ENCODE measurements around the gene BAIAP2L2. TPM values are rescaled to one million over a fixed set of nuclear protein-coding genes. Genes with fewer than 3 reads are reported as not detected.

Gene BAIAP2L2
- total RNA-seq, 2 experiments from 2014 or later = 0.55 to 0.63 TPM

DNA sequence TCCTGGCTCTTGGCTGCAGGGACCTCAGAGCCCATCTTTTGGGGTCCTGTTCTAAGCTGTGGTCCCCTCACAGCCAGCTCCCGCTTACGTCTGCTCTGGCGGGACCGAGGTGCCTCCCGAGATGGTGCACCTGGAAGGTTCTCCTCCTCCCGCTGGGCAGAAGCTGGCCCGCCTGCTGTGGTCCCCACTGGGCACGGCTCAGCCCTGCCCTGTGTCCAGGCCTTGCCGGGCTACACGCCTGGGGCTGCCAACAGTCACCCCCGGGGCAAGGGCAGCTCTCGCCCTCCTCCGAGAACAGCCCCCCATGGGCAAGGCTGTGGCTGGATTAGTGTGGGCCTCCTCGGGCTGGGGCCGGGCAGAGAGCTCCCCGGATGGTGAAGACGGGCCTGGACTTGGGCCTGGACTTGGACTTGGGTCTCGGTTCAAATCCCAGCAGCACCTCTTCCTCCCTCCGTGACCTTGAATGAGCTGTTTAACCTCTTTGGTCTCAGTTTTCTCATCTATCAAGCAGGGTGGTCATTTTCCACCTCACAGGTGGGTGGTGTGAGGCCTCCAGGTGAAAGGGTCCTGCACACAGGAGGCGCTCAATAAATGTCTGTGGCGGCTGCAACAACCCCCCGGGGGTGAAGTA, 998 bp downstream of the BAIAP2L2 start:
- Mint-ChIP-seq H3K36me3 (ENCODE audit: low read depth) (peaks cover 5% of the 10 kb centered on the region), H3K9me3 (no peaks in the 10 kb centered on the region), H3K27me3 (no peaks in the 10 kb centered on the region), H3K4me3 (no peak overlapping the region), H3K4me1 (peaks cover 10% of the 10 kb centered on the region), H3K27ac (peak overlapping the region; percentile 58)
- no peak for DNase-seq
- ChIA-PET CTCF (no interaction called here), POLR2A (no interaction called here)

DNA sequence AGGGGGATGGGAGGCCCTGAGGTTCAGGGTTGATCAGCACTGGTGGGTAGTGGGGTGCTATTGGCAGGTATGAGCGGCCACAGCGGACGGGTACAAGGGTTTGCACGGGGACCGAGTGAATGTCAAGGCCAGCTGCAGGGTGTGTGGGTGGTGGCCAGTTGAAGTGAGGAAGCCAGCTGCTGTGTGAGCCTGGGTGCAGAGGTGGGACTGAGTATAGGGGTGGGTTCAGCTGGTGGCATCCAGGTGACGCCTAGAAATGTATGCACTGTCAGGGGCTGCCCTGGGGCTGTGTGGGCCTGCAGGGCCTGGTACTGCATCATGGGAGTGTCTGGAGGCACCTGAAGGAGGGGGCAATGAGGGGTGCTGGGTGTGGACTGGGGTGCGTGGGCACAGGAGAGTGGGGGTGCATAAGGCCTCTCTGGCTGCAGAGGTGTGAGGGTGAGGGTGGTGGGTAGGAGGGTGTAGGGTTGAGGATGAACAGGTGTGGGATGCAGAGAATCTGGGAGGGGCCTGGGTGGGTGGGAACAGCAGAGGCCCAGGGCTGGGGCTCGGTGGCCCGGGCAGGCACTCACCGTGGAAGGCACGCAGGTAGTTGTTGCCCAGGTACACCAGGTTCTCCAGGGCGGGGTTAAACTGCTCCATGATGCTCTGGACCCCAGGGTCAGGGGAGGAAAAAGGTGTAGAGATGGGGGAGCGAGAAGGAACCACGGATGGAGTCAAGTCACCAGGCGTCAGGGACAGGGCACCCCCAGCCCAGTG, 1.7 kb downstream of the BAIAP2L2 start:
- Mint-ChIP-seq H3K9me3 (no peaks in the 10 kb centered on the region), H3K36me3 (ENCODE audit: low read depth) (peaks cover 3% of the 10 kb centered on the region), H3K27ac (no peak overlapping the region), H3K4me3 (no peak overlapping the region), H3K27me3 (no peaks in the 10 kb centered on the region), H3K4me1 (peaks cover 12% of the 10 kb centered on the region)
- DNase-seq = no peak
- POLR2A ChIA-PET = no interaction called here
- CTCF ChIA-PET = no interaction called here

DNA sequence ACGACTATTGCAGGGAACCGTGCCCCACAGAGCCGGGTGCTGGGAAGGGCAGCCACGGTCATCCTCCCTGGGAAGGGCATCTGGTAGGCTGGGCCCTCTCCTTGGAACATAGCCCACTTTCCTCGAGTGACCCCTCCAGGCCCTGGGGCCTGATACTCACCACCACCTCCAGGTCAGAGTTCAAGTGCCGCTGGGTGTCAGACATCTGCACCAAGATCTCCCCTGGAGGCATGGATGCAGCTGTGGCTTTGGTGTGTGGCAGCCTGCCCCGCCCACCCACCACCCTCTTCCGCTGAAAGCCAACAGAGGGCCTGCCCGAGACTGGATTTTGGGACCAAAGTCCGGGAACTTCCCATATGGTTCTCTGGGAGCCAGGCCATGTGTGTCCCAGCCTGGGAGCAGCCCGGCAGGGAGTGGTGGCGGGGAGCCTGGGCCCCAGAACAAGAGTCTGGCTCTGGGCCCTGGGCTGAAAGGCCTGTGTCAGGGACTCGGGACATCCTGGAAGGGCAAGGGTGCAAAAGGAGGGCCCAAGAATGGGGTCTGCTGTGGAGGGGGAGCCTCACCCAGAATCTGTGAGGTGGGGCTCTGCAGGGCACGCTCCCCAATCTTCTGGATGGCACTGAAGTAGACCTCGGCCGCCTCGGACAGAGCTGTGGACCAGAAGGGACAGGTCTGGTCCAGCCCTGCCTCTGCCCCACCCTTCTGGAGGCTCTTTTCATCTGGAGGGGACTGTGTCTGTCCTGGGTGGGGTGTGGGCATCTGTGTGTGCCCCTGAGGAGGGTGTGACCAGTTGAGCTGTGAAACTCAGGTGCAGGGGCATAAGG, 2.6 kb downstream of the BAIAP2L2 start:
- POLR2A ChIA-PET = no interaction called here
- no peak overlapping the region for H3K27ac Mint-ChIP-seq
- peaks cover 2% of the 10 kb centered on the region for H3K36me3 Mint-ChIP-seq (ENCODE audit: low read depth)
- CTCF ChIA-PET = no interaction called here
- no peak overlapping the region for H3K4me3 Mint-ChIP-seq
- H3K27me3 Mint-ChIP-seq = no peaks in the 10 kb centered on the region
- DNase-seq = no peak
- peaks cover 14% of the 10 kb centered on the region for H3K4me1 Mint-ChIP-seq
- no peaks in the 10 kb centered on the region for H3K9me3 Mint-ChIP-seq

DNA sequence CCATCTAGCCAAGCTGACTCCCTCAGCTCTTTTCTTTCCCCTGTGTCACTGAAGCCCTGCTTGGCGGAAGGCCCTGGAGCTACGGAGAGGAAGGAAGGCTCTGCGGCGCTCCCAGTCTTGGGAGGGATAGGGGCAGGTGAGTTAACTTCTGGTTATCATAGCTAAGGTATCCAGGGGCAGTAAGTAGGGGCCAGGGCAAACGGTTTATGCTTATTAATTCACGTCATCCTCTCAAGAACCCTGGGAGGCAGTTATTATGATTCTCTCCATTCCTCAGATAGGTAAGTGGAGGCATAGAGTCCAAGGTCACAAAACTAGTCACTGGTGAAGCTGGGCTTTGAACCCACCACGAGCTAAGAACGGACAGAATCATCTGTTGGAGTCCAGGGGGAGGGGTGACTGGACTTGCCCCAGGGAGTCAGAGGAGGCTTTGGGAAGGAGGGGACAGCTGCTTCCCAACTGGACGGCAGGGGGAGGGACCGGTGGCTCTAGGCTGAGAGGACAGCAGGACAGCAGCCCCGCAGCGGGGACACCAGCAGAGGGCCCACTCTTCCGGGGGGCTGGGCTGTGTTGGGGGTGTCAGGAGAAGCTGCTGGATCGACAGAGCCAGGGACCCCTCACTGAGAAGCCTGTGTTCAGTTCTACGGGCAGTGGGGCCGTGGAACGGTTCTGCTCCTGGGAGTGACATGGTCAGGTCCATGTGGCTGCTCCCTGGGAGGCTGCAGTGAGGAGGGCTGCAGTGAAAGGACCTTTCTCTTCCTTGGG, 3.5 kb downstream of the BAIAP2L2 start:
- POLR2A ChIA-PET = no interaction called here
- Mint-ChIP-seq H3K4me1 (peaks cover 14% of the 10 kb centered on the region), H3K27me3 (no peaks in the 10 kb centered on the region), H3K27ac (no peak overlapping the region), H3K4me3 (no peak overlapping the region), H3K9me3 (no peaks in the 10 kb centered on the region), H3K36me3 (ENCODE audit: low read depth) (no peaks in the 10 kb centered on the region)
- DNase-seq = no peak
- CTCF ChIA-PET = no interaction called here

DNA sequence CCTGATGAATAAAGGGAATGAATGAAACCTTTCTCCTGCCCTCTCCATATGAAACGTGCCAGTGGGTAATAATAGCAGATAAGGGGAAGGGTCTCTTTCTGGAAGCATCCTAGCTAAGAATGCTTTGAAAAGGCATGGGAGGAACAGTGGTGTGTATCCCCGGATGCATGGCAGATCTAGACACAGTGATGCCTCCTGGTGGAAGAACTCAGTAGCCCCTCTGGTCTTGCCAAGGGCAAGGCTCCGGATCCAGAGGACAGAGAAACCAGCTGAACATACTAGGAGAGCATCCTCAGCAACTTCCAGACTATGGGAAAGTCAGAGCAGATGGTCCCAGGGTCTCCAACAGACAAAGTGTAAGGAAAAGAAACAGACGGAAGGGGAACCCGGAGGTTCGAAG, 6.4 kb downstream of the BAIAP2L2 start:
- no peaks in the 10 kb centered on the region for H3K9me3 Mint-ChIP-seq
- ChIA-PET POLR2A (no interaction called here), CTCF (interaction anchor here (1.6 kb wide), 1 partner anchor 52 kb away, joined by 11 read pairs; no protein-coding TSS in a partner anchor)
- H3K4me3 Mint-ChIP-seq = no peak overlapping the region
- no peaks in the 10 kb centered on the region for H3K27me3 Mint-ChIP-seq
- H3K4me1 Mint-ChIP-seq = peaks cover 14% of the 10 kb centered on the region
- H3K36me3 Mint-ChIP-seq (ENCODE audit: low read depth) = no peaks in the 10 kb centered on the region
- no peak for DNase-seq
- no peak overlapping the region for H3K27ac Mint-ChIP-seq

DNA sequence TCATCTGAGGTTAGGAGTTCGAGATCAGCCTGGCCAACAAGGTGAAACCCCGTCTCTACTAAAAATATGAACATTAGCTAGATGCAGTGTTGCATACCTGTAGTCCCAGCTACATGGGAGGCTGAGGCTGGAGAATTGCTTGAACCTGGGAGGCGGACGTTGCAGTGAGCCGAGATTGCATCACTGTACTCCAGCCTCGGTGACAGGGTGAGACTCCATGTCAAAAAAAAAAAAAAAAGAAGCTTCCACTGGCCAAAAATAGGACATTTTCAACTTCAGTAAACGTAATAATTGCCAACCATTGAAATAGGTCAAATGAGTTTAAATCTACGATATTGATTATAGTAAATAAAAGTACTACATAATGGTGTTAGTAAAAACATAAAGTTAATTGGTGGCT, 6.8 kb downstream of the BAIAP2L2 start:
- no peak for DNase-seq
- ChIA-PET POLR2A (no interaction called here), CTCF (interaction anchor here (1.6 kb wide), 1 partner anchor 52 kb away, joined by 11 read pairs; no protein-coding TSS in a partner anchor)
- Mint-ChIP-seq H3K4me3 (no peak overlapping the region), H3K27ac (no peak overlapping the region), H3K9me3 (no peaks in the 10 kb centered on the region), H3K4me1 (peaks cover 14% of the 10 kb centered on the region), H3K27me3 (no peaks in the 10 kb centered on the region), H3K36me3 (ENCODE audit: low read depth) (no peaks in the 10 kb centered on the region)

DNA sequence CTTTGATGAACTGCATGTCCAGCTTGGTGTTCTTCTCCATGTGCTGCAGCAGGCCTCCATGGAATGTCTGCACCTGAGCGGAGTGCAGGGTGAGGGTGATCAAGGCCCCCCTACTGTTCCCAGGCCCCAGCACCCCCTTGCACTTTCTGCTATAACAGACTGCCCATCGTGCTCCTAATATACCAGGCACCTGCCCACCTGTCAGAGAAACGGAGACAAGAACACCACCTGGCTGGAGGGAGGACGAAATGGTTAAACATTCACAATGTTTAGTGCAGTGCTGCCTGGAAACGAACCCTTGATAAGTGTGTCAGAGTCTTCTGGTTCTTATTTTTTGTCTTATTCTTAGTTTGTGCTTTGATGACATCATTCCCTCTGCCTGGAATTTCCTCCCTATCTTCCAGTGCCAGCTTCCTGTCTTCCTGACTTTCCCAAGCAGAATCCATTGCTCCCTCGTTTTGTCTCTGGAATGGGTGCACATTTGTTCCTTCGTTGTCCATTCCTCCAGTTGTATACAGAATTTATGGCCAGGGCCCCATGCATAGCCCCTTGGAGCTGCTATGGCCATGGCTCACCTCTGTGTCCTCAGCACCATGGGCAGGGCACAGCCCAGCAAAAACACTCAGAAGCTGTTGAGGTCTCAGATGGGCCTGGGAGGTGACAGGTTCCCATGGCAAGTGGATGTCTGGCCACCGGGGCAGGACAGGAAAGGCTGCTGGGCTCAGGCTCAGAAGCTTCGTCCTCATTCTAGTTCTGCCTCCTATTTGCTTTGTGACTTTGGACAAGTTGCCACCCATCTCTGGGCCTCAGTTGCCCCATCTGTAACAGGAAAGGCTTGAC, 11.9 kb downstream of the BAIAP2L2 start:
- no peaks in the 10 kb centered on the region for H3K27me3 Mint-ChIP-seq
- no peaks in the 10 kb centered on the region for H3K36me3 Mint-ChIP-seq (ENCODE audit: low read depth)
- ChIA-PET CTCF (interaction anchor here (1.6 to 2.8 kb wide), 4 partner anchors 16 to 132 kb away, joined by 3 to 8 read pairs (median 8); partner anchors contain the start of gene PICK1), POLR2A (interaction anchor here (1.5 kb wide), 1 partner anchor 41 kb away, joined by 3 read pairs; the partner anchor contains the start of gene PICK1)
- H3K27ac Mint-ChIP-seq = no peak overlapping the region
- no peaks in the 10 kb centered on the region for H3K9me3 Mint-ChIP-seq
- H3K4me1 Mint-ChIP-seq = peaks cover 2% of the 10 kb centered on the region
- no peak for DNase-seq
- H3K4me3 Mint-ChIP-seq = no peak overlapping the region

DNA sequence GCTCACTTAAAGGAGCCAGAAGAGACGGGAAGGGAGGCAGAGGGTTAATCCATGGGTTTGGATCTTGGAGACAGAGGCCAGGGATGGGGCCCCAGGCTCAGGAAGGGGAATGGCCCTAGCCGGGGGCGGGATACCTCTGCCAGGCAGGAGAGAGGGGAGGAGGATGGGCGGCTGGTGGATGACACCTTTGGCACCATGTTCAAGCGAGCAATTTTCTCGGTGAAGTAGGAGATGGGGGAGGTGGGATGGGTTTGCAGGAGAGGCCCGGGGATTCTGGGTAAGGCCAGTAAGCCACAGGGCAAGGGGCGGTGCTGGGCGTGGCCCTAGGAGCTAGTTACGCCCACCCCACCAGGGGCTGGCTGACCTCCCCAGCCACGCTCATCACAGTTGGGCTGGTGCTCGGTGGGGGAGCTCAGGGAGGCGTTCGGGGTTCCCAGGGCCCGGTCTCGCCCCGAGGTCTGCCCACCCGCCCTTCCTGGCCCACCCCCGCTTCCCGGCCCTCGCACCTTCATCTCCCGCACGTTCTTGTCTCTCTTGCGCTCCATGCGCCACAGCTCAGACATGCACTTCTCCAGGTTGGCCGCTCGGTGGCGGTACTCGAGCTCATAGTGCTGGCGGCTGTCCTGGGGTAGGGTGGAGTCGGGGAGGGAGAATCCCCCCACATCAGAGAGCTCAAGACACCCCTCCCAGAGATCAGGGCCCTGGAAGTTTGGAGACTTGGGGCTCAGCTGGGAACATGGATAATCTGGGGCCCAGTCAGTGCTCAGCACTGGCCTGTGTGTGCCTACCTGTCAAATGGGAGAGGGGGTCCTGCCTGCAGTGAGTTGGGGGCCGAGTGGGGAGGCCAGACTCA, 12.7 kb downstream of the BAIAP2L2 start:
- CTCF ChIA-PET = interaction anchor here (0.6 to 2.8 kb wide), 3 partner anchors 19 to 133 kb away, joined by 3 to 8 read pairs (median 3); partner anchors contain the start of gene PICK1
- no peak overlapping the region for H3K27ac Mint-ChIP-seq
- H3K9me3 Mint-ChIP-seq = no peaks in the 10 kb centered on the region
- no peak for DNase-seq
- H3K4me1 Mint-ChIP-seq = no peaks in the 10 kb centered on the region
- H3K36me3 Mint-ChIP-seq (ENCODE audit: low read depth) = no peaks in the 10 kb centered on the region
- POLR2A ChIA-PET = interaction anchor here (1.5 kb wide), 1 partner anchor 41 kb away, joined by 3 read pairs; the partner anchor contains the start of gene PICK1
- no peaks in the 10 kb centered on the region for H3K27me3 Mint-ChIP-seq
- H3K4me3 Mint-ChIP-seq = no peak overlapping the region

DNA sequence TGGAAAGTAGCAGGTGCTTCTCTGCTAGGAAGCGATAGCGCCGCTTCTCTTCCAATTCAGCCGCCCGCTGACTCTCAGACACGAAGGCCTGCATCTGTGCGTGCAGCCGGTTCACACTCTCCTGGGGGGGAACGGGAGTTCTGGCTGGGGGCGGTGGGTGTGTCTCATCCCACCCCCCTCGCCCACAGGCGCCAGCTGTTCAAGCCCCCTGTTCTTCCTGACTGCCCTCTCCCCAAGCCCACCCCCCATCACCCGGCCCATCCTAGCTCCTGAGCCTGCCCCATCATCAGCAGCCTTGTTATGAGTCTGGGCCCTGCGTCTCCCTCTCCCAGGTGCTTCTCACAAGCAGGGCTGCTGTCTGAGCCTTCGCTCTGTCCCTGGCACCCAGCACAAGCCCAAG, 13.4 kb downstream of the BAIAP2L2 start:
- ChIA-PET POLR2A (interaction anchor here (1.5 kb wide), 1 partner anchor 40 kb away, joined by 3 read pairs; the partner anchor contains the start of gene PICK1), CTCF (interaction anchor here (2.8 kb wide), 1 partner anchor 133 kb away, joined by 8 read pairs; no protein-coding TSS in a partner anchor)
- DNase-seq = no peak
- Mint-ChIP-seq H3K27ac (no peak overlapping the region), H3K4me1 (no peaks in the 10 kb centered on the region), H3K9me3 (no peaks in the 10 kb centered on the region), H3K27me3 (no peaks in the 10 kb centered on the region), H3K4me3 (no peak overlapping the region), H3K36me3 (ENCODE audit: low read depth) (no peaks in the 10 kb centered on the region)

DNA sequence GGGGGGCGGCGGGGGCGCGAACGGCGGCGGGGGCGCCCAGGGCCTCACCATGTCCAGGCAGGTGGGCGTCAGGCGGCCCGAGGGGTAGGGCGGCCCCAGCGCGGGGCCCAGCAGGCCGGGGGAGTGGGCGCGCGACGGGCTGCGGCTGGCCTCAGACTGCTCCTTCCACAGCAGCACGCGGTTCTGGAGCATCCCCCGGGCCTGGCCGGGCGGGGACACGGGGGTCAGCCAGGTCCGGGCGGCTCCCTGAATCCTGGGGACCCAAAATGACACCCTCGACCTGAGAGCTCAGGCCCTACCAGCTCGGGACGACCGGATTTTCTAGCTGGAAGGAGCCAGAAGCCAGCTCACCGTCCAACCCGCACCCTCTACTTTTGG, 21.0 kb downstream of the BAIAP2L2 start:
- H3K9me3 Mint-ChIP-seq = no peaks in the 10 kb centered on the region
- ChIA-PET CTCF (interaction anchor here (0.7 kb wide), 1 partner anchor 37 kb away, joined by 6 read pairs; no protein-coding TSS in a partner anchor), POLR2A (no interaction called here)
- peaks cover 8% of the 10 kb centered on the region for H3K27me3 Mint-ChIP-seq
- H3K4me1 Mint-ChIP-seq = peaks cover 1% of the 10 kb centered on the region
- DNase-seq = no peak
- no peaks in the 10 kb centered on the region for H3K36me3 Mint-ChIP-seq (ENCODE audit: low read depth)
- no peak overlapping the region for H3K4me3 Mint-ChIP-seq
- H3K27ac Mint-ChIP-seq = no peak overlapping the region

DNA sequence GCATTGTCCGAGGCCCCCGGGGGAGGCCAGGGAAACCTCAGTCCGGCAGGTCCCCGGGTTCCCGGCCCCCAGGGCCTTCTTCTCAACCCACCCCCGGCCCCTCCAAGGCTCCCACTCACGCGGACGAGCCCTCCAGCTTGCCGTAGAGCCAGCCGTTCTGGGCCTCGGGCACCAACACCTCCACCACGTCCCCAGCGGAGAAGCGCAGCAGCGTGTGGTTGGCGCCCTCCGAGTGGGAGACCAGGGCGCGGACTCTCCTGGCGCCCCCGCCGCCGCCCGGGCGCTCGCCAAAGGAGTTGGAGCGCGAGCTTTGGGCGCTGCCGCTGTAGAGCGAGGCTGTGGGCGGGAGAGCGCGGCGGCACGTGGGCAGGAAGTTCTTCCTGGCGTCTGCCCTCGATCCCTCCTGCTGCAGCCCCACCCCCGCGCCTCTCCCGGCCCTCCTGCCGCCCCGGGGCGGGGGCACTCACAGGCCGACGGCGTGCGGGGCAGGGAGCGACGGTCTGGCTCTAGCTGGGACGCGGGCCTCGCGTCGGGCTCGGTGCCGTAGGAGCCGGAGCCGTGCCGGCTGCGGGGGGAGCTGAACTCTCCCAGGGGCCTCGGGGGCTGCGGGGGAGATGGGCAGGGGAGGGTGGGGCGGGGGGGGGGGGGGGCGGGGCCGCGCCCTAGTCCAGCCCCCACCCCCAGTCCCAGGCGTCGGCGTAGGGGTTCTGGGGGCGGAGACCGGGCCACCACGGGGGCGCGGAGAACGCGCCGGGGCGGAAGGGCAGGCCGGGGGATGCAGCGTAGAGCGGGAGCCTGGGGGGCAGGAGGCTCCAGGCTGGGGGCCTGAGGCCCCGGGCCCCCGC, 21.6 kb downstream of the BAIAP2L2 start:
- ChIA-PET POLR2A (no interaction called here), CTCF (no interaction called here)
- Mint-ChIP-seq H3K4me3 (no peak overlapping the region), H3K4me1 (peaks cover 1% of the 10 kb centered on the region), H3K27ac (no peak overlapping the region), H3K36me3 (ENCODE audit: low read depth) (no peaks in the 10 kb centered on the region), H3K27me3 (peaks cover 8% of the 10 kb centered on the region), H3K9me3 (no peaks in the 10 kb centered on the region)
- DNase-seq = no peak
